GM12872 (cell line): ENCODE measurements around the gene GSG1L.

ENCODE experiments used
- TF ChIP-seq, protein P1 (sequence below): IDR thresholded peaks from 3 replicates; pipeline ENCODE4 v1.5.1; 2011; ENCODE audit warnings: low read depth, mild to moderate bottlenecking, low read length, moderate library complexity; ENCODE audit not compliant: insufficient read depth

The GSG1L gene

DNA sequence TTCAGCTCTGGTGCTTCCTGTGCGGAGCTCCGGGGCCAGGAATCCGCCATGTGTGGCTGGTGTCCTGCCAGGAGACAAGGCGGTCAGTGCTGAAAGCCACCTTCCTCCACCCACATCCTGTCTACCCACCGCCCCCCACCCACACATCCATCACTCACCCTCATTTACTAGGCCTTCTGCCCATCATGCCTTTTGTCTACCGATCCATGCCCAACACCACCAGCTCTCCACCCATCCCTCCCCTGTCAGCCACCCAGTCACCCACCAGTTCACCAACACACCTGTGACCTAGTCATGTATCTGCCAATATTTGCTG is 272.2 kb downstream of the GSG1L start:
- TF ChIP-seq, protein P1, sequence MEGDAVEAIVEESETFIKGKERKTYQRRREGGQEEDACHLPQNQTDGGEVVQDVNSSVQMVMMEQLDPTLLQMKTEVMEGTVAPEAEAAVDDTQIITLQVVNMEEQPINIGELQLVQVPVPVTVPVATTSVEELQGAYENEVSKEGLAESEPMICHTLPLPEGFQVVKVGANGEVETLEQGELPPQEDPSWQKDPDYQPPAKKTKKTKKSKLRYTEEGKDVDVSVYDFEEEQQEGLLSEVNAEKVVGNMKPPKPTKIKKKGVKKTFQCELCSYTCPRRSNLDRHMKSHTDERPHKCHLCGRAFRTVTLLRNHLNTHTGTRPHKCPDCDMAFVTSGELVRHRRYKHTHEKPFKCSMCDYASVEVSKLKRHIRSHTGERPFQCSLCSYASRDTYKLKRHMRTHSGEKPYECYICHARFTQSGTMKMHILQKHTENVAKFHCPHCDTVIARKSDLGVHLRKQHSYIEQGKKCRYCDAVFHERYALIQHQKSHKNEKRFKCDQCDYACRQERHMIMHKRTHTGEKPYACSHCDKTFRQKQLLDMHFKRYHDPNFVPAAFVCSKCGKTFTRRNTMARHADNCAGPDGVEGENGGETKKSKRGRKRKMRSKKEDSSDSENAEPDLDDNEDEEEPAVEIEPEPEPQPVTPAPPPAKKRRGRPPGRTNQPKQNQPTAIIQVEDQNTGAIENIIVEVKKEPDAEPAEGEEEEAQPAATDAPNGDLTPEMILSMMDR = no peak

DNA sequence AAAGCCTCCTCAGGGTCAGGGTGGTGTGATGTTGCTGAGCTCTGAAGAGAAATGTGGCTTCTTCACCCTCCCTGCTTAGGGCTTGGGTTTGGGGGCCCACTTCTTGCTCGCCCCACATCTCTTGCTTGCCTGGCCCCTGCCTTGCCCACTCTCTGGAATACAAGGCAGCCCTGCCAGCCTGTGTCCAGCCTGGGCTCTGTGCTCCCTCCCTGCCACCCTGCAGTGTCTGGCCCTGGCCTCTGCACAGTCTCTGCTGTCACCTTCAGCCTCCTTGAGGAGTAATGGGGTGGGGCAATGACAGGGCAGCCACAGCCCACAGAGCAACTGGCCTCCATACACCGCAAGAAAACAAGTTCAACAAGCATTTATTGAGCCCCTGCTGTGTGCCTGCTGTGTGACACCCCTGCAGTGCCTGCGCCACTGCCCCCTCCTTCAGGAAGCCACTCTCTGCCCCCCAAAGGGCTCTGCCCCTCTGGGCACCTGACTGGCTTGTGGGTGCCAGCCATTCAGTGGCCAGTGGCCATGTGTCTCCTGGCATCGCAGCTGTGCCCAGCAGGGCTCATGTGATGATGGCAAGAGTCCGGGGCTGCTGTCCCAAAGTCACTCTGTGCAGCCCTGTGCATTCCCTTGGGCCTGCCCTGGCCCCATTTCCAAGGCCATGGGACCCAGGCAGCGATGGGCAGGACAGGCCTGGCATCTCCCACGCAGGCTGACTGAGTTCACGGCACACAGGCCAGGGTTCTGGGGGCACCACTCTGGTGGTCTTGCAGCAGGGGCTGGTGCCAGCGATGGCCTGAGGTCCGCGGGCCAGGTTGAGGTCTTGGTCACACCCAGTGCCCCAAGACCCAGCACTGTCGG is 272.7 kb downstream of the GSG1L start:
- TF ChIP-seq, protein P1 = no peak

DNA sequence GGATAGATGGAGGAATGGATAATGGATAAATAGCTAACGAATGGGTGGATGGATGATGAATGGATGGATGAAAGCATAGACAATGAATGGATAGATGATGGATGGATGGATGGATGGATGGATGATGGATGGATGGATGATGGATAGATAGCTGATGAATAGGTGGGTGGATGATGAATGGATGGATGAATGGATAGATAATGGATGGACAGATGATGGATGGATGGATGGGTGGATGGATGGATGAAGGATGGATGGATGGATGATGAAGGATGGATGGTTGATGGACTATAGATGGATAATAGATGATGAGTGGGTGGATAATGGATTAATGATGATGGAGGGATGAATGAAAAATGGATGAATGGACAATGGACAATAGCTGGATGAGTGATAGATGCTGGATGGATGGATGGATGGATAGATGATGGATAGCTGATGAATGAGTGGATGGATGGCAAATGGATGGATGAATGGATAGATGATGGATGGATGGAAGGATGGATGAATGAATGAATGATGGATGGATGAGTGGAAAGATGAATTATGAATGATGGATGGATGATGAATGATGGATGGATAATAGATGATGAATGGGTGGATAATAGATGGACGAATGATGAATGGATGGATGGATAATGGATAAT is 273.8 kb downstream of the GSG1L start:
- TF ChIP-seq, protein P1 = no peak

DNA sequence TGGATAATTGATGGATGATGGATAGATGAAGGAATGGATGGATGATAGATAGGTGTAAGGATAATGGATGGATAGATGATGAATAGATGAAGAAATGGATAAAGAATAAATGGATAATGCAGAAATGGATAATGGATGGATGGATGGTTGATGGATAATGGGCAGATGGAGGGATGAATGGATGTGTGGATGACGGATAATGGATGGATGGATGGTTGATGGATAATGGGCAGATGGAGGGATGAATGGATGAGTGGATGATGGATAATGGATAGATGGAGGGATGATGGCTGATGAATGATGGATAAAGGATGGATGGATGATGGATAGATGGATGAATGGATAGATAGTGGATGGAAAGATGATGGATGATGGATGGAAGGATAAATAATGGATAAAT is 274.4 kb downstream of the GSG1L start:
- TF ChIP-seq, protein P1 = no peak

DNA sequence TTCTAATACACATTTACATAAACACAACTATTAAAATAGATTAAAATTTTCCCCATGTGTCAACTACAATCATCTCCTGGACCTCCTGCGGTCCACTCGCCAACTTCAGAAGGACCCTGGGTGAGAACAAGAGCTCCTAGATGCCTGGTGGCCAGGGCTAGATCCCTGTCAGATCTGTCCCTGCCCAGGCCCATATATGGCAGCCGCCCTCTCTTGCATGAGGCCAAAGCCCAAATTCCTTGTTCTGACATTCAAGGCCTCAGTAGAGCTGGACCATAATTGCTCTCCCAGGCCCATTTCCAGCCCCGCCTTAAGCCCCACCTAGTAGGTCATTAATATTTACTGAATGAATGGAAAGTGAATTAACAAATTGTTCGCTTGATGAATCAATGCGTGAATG is 275.8 kb downstream of the GSG1L start:
- TF ChIP-seq, protein P1 = no peak

DNA sequence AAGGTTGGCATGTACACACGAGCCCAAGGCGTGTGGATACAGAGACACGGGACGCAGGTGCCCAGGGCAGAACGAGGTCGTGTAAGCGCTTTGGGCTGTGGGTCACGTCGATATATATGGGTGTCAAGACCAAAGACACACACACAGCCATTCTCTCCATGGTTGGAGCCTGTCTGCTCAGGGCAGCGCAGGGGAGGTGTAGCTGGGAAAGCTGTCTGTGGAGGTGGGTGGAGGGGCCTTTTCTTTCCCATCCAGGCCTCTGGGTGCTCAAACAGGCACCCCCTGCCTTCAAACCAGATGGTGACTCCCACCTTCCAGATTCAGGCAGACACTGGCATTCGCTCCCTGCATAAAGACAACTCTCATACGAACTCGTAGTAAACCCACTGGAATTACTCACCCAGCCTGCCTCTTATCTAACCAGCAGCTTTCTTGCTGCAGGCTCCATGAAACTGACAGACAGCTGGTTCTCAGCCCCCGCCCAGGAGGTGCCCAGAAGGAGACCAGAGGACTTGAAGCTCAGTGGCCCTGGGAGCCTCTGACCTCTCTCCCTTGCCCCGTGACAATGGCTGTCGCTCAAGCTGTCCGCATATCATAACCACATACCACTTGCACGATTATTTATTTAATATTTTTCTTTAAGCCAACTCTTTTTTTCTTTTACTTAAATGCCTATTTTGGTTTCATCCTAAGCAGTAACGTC is 276.4 kb downstream of the GSG1L start:
- TF ChIP-seq, protein P1 = no peak

DNA sequence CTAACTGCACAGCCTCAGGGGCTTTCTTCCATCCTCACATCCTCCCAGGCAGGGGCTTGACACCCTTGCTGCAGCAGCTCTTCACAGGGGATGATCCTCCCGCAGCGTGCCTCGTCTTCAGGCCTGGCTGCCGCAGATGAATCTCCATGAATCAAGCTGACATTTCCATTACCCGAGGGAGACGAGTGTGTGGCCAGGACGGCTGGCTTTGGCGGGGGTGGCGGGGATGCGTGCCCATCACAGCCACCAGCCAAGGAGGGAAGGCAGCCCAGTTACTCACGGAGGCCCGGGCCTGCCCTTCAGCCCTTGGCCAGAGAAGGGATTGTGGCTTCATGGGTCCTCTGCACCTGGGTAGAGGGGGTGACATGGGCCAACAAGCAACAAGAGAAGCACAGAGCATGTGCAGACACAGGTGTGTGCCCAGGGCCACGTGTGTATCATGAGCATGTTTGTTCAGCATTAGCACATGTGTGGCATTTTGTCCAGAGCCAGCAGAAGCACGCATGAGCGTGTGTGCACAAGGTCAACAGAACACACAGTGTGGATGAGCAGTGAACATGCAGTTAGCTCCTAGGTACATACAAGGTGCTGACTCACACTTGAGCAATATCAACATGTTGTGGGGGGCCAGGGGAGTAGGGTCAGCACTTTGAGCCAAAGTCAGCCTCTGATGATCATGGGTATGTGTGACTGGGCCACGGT is 277.1 kb downstream of the GSG1L start:
- TF ChIP-seq, protein P1 = no peak
